Transverse colon (tissue), 4 donors: ENCODE results near the gene ICAM3. TPM values are rescaled to one million over a fixed set of nuclear protein-coding genes. Genes with fewer than 3 reads are reported as not detected.

Experiments used
- DNase-seq: peaks from one replicate; pipeline ENCODE4 v3.0.0-alpha.2; 2019
- H3K27ac ChIP-seq, 4 donors: fragments of 200-600 bp; sonication (generic); 2 replicates each; pipeline ENCODE4 v1.5.1; 2016 to 2018; ENCODE audit warnings: inconsistent platforms in 4 of 4
- H3K27me3 ChIP-seq: fragments of 200-600 bp; sonication (generic); 2 replicates; pipeline ENCODE4 v1.5.1; 2017; ENCODE audit warnings: inconsistent platforms
- H3K36me3 ChIP-seq, 4 donors: fragments of 200-600 bp; sonication (generic); 2 replicates each; pipeline ENCODE4 v1.5.1; 2017 to 2019; ENCODE audit warnings: inconsistent platforms in 4 of 4
- H3K4me1 ChIP-seq, 4 donors: fragments of 200-600 bp; sonication (generic); 2 replicates each; pipeline ENCODE4 v1.5.1; 2017 to 2020; ENCODE audit warnings: inconsistent platforms in 4 of 4
- H3K4me3 ChIP-seq, 4 donors: fragments of 200-600 bp; sonication (generic); 1 replicate in 1 of 4; 2 replicates in 3 of 4; pipeline versions ENCODE4 v1.5.1 to v1.6.1; 2017 to 2019; ENCODE audit warnings: inconsistent platforms in 4 of 4
- H3K9me3 ChIP-seq, 2 donors: fragments of 200-600 bp; sonication (generic); 2 replicates each; pipeline ENCODE4 v1.5.1; 2017 to 2019; ENCODE audit warnings: inconsistent platforms in 2 of 2
- EP300 ChIP-seq: sonication (generic); formaldehyde crosslinking; IDR thresholded peaks from one replicate; pipeline ENCODE4 v1.6.1; 2017; ENCODE audit warnings: antibody characterized with exemption, low read depth
- POLR2A ChIP-seq: fragments of 450-650 bp; IDR thresholded peaks from one replicate; pipeline ENCODE4 v1.6.1; 2016; ENCODE audit warnings: antibody characterized with exemption, mild to moderate bottlenecking, moderate library complexity
- POLR2AphosphoS5 ChIP-seq, 3 donors: sonication (generic); formaldehyde crosslinking; IDR thresholded peaks; one replicate each; pipeline ENCODE4 v1.6.1; 2016; ENCODE audit warnings: antibody characterized with exemption in 3 of 3
- WGBS, 2 donors: methylation state at CpG; one replicate each; pipeline ENCODE4 v1.1.5; 2018; ENCODE audit warnings: low coverage in 1 of 2; 5-methylcytosine and 5-hydroxymethylcytosine counted together
- in situ Hi-C, 4 donors: fragments of 200-750 bp; cut with MboI; loops; one replicate each; pipeline versions ENCODE4 v1.15.0 to v1.15.1; 2017; ENCODE audit warnings: low sequenced_read_pairs in 3 of 4, low pct_ligation_motif_present in 1 of 4, low pct_unique_long_range_greater_than_20kb in 1 of 4
- intact Hi-C: fragments of 100-400 bp; cut with DNase I; formaldehyde crosslinking; loops from one replicate; pipeline ENCODE4 v1.15.1; 2023; ENCODE audit warnings: low total_unique reads
- total RNA-seq, 4 donors: library from RNA; depleted of rRNA; stranded (reverse); fragments of >200 nt; gene quantifications; one replicate each; pipeline ENCODE4 v1.1.0, GENCODE V29; 2016
- TF ChIP-seq, protein P1 (sequence below), 5 experiments: fragments of 200-600 bp in 3 of 5; fragments of 450-650 bp in 2 of 5; sonication (generic) in 3 of 5; IDR thresholded peaks; 1 replicate in 2 of 5; 2 replicates in 3 of 5; pipeline ENCODE4 v1.5.1; 2016 to 2017; ENCODE audit warnings: antibody characterized with exemption in 5 of 5, inconsistent platforms in 3 of 5, mild to moderate bottlenecking in 2 of 5, moderate library complexity in 1 of 5

ICAM3 gene
- total RNA-seq, 4 donors from 2014 or later: 2.6 to 17.5 (median 8.6) TPM

DNA sequence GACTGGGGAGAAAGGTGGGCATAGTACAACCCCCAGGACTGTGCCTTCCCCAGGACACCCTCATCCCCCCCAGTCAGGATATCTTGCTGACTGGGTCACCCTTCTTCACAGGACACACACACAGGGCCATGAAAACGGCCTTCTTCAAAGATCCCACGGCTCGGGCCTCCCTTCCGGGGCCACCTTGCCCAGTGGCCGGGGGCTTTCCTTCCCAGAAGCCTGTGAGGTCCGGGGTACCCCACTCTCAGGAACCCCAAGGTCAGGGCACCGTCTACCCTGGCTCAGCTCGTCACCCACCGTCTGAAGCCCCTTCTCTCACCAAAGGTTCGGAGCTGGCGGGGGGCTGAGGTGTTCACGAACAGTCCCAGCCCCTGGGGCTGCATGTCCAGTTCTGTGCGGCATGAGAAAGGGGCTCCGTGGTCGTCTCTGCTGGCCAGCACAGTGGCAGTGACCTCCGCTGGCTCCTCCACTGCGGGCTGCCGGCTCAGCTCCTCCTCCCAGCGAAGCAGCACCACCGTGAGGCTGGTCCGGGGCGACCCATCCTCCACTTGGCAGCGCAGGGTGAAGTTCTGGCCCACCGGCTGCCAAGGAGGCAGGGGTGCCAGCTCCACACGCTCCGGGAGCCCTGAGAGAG lies 4.0 kb downstream of the ICAM3 start:
- intact Hi-C loops (no loop called here), in situ Hi-C loops (no loop called here)
- WGBS, 2 donors: 78% methylated on average over 19 of the region's 26 CpGs; no CpG with 5 or more reads in 1 of the 2 donors
- Histone ChIP-seq H3K36me3 (no peaks in the 10 kb centered on the region), H3K27me3 (no peaks in the 10 kb centered on the region), H3K9me3 (no peaks in the 10 kb centered on the region), H3K4me1 (peaks cover 0 to 31% (median 18%) of the 10 kb centered on the region in 4 donors), H3K4me3 (no peak overlapping the region), H3K27ac (peak overlapping the region in 3 of 4 donors; percentile 90 to 95 (median 92))
- DNase-seq: no peak
- TF ChIP-seq POLR2A: no peak
- no peak for TF ChIP-seq POLR2AphosphoS5 (IDR thresholded peaks at IDR 0.05)
- TF ChIP-seq, protein P1, sequence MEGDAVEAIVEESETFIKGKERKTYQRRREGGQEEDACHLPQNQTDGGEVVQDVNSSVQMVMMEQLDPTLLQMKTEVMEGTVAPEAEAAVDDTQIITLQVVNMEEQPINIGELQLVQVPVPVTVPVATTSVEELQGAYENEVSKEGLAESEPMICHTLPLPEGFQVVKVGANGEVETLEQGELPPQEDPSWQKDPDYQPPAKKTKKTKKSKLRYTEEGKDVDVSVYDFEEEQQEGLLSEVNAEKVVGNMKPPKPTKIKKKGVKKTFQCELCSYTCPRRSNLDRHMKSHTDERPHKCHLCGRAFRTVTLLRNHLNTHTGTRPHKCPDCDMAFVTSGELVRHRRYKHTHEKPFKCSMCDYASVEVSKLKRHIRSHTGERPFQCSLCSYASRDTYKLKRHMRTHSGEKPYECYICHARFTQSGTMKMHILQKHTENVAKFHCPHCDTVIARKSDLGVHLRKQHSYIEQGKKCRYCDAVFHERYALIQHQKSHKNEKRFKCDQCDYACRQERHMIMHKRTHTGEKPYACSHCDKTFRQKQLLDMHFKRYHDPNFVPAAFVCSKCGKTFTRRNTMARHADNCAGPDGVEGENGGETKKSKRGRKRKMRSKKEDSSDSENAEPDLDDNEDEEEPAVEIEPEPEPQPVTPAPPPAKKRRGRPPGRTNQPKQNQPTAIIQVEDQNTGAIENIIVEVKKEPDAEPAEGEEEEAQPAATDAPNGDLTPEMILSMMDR (IDR thresholded peaks at IDR 0.05): no peak
- TF ChIP-seq EP300: no peak

DNA sequence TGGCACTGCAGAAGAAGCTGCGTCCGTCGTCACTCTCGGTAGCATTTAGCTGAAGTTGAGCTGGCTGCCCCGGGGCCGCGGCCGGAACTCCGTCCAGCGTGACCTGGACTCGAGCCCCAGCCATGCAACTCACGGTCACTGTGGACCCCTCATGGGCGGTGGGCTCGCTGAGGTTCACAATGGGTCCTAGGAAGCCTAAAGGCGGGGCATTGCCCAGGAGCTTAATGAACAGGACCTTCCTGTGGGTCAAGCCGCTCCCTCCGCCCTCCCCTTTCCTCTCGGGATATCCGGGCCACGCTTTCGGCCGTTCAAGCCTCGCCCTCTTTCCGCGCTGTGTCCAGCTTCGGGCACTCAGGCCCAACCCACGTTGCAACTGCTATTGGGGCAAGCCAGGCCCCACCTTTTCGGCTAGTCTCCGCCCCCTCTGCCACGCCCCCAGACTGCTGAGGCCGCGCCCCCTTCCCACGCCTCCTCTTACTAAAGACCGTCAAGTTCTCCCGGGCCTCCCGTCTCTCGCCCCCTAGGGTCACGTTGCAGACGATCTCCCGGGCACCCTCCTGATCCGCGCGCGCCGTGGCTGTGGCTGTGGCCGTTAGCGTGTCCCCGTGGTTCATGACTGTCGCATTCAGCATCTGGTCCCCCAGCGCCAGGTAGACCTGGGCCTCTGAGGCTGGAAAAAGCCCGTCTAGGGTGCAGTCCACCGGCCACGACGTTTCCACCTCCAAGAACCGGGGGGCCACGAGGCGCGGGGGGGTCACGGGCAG lies 4.7 kb downstream of the ICAM3 start:
- Histone ChIP-seq H3K4me1 (peaks cover 0 to 31% (median 18%) of the 10 kb centered on the region in 4 donors), H3K9me3 (no peaks in the 10 kb centered on the region), H3K27ac (peak overlapping the region; percentile 90 to 95 (median 91)), H3K36me3 (no peaks in the 10 kb centered on the region), H3K27me3 (no peaks in the 10 kb centered on the region), H3K4me3 (peak overlapping the region; percentile 45 to 89 (median 72))
- in situ Hi-C loops (no loop called here), intact Hi-C loops (no loop called here)
- WGBS, 2 donors: 38% methylated on average over 28 of the region's 59 CpGs; no CpG with 5 or more reads in 1 of the 2 donors
- DNase-seq: peak; percentile 97
- TF ChIP-seq POLR2A (peak; percentile 84), POLR2AphosphoS5 (IDR thresholded peaks at IDR 0.05) (peak; percentile 69 to 92 (median 89)), EP300 (no peak)
- TF ChIP-seq, protein P1 (IDR thresholded peaks at IDR 0.05): peak in 3 of 5 experiments; percentile 4 to 29 (median 17)

DNA sequence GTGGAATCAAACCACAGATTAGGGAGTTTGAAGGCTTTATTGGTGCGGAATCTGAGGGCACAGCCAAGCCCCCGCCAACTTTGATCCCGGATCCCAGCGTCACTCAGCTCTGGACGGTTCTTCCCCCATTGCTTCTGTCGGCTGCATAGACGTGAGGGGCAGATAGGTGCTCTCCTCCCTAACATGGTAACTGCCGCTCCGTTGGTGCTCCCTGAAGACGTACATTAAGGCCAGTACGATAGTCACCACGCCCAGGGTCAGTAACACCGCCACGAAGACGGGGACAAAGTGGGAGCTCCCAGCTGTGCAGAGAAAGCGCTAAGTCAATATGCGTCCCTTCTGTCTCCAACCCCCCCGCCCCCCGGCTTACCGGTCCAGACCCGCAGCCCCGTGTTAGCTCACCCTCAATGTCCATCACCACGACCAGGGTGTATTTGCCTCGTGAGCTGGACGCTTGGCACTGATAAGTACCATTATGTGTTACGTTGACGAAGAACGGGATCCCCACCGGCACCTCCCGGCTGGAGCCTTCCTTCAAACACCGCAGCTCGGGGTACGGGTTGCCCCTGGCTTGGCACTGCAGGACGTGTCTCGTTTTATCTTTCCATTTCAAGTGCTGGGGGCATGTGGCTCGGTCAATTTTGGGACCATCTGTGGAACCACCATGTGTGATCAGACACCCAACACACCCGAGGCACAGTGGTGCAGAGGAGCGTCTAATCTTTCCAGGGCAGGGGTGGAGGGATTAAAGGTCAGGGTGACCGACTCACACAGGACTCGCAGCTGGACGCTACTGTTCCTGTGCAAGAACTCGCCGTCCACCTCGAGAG lies 5.5 kb downstream of the ICAM3 start:
- peak overlapping the region; percentile 45 to 89 (median 72) for H3K4me3 ChIP-seq
- H3K27ac ChIP-seq: peak overlapping the region; percentile 90 to 95 (median 91)
- H3K9me3 ChIP-seq: no peaks in the 10 kb centered on the region
- in situ Hi-C loops: no loop called here
- H3K27me3 ChIP-seq: no peaks in the 10 kb centered on the region
- H3K4me1 ChIP-seq: peaks cover 0 to 31% (median 18%) of the 10 kb centered on the region in 4 donors
- TF ChIP-seq EP300: no peak
- no peak for TF ChIP-seq POLR2A
- TF ChIP-seq, protein P1 (IDR thresholded peaks at IDR 0.05): no peak
- no peak for TF ChIP-seq POLR2AphosphoS5 (IDR thresholded peaks at IDR 0.05)
- intact Hi-C loops: no loop called here
- 18% methylated on average over 43 of the region's 44 CpGs; no CpG with 5 or more reads in 1 of the 2 donors for WGBS, 2 donors
- peak; percentile 32 for DNase-seq
- peaks cover 0 to 6% (median under 1%) of the 10 kb centered on the region in 4 donors for H3K36me3 ChIP-seq
